GM19463 (cell line): ENCODE results near the gene GUCD1.
"Not testable (repeated sequence)": the region's sequence is repeated elsewhere in the genome, so short reads cannot be mapped to it uniquely, and the experiment has no call there.

ENCODE experiments used
- ATAC-seq: cut with Tn5 transposase; IDR thresholded peaks from one replicate; pipeline ENCODE4 v1.9.1; 2021; ENCODE audit warnings: mild to moderate bottlenecking, moderate library complexity; ENCODE audit not compliant: unreplicated experiment

The GUCD1 gene

DNA sequence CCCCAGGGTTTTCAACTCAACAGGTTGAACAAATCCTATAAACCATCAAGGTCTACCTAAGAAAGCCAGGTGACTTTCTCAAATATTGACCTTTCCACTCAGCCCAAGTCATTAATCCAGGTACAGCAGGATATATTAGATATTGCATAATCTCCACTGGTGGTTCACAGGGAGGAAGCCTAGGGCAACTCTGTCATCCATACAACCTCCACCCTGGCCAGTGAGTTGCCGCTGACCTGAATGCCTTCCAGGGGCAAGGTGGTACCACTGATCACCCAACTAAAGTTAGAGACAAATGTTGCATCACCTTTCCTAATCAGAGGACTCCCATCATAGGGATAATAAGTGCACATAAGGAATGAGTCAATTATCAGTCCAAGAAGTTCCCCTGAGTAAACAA, 22.9 kb downstream of the GUCD1 start:
- ATAC-seq: no peak

DNA sequence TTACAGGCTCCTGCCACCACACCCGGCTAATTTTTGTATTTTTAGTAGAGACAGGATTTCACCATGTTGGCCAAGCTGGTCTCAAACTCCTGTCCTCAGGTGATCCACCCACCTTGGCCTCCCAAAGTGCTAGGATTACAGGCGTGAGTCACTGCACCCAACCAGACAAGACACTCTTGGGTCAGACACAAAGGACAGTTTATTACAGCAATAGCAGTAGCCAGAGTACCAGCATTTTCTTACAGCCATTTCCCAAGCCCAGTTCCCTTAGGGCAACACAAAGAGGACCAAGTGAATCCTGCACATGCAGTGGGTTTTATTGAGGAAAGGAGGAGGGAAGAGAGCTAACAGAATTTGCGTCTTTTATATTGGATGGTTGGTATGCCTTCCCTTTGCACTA, 24.0 kb downstream of the GUCD1 start:
- not testable (repeated sequence) for ATAC-seq

DNA sequence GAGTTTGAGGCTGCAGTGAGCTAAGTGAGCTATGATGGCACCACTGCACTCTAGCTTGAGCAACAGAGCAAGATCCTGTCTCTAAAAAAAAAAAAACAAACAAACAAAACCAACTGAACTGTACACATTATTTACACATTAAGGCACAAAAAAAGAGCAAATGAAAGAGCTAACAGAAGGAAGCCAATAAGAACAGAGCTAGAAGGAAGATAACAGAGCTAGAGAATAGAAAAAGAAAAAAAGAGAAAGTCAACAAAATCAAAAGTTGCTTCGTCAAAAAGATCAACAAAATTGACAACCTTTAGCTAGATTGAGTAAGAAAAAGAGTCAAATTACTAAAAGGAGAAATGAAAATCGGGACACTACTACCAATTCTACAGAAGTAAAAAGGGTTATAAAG, 25.0 kb downstream of the GUCD1 start:
- no peak for ATAC-seq

DNA sequence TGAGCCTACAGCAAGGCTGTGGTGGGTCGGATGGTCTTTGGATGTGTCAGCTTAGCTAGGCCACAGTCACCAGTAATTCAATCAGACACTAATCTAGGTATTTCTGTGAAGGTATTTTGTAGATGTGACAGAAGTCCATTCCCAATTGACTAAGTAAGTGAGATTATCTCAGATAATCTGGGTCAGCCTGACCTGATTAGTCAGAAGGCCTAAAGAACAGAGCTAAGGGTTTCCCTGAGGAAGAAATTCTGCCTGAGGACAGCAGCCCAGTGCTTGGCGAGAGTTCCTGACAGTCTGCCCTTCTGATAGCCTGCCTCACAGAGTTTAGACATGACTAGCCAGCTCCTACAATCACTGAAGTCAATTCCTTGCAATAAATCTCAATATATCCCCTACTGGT, 28.7 kb downstream of the GUCD1 start:
- ATAC-seq: no peak

DNA sequence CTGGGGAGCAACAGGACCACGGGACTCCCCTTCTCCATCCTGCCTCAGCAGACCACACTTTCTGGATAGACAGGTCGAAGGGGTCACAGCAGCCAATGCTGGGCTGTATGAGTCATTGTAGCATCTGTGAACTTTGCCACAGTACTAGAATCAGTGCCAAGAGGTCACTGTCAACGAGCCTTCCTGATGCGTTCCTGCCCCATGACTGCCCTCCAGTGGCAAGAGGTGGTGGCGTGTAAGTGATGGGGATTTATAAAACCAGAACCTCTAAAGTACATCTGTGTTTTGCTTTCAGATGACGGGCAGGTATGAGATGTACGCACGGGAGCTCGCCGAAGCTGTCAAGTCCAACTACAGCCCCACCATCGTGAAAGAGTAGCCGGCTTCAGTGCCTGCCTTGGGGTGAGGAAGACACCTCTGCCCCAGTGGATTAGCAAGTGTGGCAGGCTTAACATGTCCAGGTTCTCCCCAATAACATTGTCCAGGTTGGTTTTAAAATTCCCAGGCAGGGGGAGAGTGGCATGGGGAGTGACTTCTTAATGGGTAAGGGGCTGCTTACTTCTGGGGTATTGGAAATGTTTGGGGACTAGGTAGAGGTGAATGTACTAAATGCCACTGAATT, 29.4 kb downstream of the GUCD1 start:
- ATAC-seq: peak; percentile 71

DNA sequence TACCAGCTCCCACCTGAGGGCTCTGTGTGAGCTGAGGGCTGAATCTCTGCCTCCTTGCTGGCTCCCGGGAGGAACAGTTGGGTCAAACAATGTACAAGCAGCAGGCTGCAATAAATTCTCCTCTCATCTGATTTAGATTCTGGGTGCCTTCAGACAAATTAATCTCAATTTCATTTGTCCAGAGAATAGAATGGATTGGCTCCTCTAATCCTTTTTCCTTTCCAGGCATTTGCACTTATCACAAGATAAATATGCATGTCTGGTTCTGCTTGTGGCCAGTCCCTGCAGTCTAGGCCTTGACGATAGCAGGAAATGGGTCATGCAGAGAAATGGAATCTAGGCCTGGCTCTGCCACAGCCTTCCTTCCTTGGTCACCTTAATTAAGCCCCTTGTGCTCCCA, 31.1 kb downstream of the GUCD1 start:
- ATAC-seq: no peak

DNA sequence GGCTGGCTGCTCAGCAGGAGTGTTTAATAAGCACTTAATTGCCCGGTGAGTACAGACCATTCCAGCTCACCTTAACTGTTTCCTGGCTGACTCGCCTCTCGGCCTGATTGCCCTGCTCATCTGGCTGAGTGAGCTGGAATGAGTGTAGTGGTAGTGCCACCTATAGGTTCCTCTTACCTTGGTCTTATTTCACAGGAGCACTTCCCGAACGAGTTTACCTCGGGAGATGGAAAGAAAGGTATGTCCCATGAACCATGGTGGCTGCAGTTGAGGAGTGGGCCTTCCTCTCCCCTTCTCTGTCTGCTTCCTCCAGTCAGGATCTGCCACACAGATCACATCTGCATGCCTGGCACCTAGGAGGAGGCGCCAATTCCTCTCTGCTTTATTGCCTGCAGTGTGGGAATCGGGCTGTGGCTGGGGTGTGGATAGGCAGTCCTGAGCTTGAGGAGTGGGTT, 33.1 kb downstream of the GUCD1 start:
- ATAC-seq: peak; percentile 48

DNA sequence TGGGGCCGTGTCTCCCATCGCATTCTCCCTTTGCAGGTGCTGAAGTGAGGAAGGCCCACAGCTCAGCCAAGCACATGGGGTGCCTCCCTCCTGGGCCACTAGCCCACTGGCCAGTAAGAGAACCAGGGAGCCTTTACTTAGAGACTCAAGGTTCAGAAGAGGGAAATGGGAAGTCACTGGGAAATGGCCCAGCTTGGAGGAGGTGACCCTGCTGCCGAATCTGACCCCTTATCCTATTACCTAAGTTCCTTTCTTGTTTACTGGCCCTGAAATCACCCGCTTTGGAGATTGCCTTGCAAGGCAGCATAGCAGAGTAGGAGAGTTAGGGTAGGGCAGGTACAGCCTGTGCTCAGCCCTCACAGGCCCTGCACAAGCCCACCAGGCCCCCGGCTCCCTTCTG, 35.4 kb downstream of the GUCD1 start:
- no peak for ATAC-seq

DNA sequence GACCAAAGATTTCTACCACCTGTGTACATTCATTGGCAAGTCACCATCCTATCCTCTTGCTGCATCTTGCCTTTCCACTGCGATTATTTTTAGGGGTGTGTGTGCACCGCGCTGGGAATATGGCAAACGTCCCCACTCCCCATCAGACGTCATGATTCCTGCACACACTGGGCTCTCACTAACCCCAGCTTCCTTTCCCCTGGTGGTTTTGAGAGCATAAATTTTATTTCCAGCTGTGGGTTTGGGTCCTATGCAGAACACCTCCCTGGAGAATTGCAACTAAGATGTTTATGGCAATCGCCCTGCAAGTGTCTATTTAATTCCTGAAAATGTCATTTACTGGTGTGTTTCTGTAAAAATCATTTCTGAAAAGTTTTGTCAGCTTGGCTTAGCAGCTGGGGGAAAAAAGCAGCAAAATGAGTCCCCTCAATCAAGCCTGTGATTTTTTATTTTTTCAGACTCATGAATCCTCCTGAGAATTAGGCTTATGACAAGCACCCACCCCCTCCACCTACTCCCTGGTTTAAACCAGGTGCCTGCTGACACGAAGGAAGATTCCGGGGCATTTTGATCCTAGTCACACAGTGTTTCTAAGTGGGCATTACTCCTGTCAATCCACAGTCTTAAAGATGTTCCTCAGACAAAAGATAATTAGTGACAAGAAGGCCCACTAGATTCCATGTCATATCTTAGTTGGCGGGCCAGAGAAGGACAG, 36.0 kb downstream of the GUCD1 start:
- no peak for ATAC-seq

DNA sequence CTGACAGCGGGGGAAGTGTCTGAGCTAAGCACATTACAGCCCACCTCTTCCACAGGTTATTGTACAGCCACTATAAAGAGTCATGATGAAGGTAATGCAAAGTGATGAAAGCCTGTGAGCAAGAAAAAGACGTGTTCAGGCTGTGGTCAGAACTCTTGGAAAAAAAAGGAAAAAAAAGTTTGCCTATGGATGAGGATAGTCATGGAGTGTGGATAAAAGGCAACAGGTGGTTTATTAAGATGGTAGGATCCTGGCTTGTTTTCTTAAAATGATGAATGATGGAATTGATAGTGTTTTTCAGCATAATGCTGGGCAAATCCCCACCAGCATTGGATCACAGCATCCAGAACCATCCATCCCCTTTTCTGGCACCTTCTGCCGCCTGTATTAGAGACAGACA, 36.7 kb downstream of the GUCD1 start:
- no peak for ATAC-seq

DNA sequence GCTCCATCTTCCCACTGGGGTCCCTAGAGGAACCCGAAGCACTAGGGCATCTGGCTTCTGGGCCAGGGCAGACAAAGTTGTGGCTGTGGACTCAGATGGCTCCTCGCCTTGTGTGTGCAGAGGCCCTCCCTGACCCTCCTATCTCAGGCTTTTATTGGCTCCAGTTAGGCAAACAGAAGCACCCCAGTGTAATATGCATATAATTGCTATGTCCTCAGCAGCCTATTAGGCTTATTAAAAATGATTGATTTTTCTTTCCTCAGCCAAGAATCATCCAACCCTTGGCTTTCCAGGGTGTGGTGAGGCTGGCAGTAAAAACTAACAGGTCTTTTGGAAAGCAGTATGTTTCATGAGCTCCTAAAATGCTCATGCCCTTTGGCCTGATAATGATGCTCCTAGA, 37.5 kb downstream of the GUCD1 start:
- no peak for ATAC-seq

DNA sequence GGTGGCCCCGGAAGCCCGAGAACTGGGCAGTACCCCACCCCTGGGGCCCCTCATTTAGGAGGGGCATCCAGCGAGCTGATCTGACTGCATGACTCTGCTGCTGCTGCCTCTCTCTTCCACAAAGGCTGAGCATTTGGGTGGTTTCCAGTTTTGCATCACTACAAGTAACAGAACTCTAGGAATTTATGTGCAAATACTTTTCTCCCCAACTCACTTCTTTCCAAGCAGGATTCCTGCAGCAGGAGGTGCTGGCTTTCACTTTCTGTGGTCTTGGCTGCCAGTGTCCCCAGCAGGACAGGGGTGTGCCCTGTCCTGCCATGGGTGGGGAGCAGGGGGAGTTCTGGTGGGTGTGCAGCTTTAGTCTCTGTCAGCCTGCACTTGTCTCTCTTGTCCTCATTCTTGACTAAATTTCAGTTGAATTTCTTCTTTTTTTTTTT, 38.6 kb downstream of the GUCD1 start:
- ATAC-seq: no peak

DNA sequence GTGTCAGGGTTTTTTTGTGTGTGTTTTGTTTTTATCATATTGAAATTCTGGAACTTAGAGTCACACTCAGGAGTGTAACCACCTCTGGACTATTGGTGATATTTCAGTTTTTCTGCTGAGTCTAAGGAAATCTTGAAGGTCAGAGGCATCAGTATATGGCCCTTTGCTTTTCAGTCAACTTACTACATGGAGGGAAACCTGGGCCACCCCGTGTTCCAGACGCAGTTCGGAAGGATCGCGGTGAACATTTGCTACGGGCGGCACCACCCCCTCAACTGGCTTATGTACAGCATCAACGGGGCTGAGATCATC, 40.0 kb downstream of the GUCD1 start:
- ATAC-seq: no peak

DNA sequence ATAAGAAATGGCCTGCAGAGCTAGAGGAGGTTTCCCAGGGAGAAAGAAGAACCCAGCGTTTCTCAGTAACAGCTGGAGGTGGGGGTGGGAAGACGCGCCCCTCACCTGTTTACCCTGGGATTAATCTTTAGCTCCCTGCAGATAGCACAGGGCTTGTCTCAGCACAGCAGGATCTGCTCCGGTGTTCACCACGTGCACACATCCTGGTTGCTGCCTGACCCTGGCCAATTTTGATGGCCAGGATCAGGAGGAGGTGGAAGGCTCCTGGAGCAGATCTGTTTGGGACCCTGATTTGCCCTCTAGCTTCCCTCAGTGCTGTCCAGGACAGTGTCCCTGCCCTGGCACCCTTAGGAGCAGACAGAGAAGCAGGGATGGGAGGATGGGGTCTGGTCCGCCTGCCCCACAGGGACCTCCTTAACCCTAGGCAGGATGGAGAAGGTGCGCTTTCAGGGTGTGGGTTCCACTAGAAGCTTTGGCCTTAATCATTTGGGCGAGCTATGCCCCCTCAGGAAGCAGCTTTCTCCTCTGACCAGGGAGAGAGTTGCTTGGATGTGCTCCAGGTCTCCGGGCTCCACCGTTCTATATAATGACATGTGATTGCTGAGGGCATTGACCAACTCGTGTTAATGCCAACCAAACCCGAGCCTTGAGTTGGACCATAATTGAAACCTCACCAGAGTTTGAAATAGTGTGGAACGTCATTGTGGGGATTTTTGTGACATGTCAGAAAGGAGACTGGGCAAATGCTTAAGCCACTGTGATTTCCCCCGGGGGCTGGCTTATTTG, 40.5 kb downstream of the GUCD1 start:
- no peak for ATAC-seq

DNA sequence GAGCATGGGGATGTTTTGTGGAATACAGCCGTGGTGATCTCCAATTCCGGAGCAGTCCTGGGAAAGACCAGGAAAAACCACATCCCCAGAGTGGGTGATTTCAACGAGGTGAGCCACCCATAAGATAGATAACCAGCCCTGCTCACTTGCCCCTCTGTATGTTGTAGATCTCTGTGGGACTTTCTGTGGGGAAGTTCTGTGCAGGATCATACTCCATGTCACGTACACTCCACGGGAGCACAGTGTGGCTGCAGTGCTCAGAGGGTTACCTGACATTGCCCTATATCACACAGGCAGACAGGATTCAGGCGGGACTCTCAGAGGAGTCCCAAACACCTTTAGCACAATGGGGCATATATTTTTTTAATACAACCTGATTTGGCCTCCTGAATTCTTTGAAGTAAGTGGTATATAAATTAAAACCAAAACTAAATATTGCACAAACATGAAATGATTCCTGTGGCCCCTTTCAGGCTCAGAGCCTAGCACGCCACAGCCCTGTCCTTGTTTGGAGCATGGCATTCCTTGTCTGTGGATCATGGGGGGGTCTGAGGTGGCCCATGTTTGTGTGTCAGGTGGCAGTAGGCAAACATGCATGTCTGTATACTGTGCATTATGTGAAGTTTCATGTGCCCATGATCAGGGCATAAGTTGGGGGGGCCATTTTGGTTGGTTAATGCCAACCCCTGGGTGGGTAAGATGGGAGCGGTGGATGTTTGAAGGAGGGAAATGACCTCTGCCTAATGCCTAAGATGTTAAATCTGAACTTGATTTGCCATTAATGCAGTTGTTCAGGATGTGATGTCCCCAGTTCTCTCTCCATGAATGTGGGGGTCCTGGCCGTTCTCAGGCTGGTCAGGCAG, 41.3 kb downstream of the GUCD1 start:
- ATAC-seq: no peak

DNA sequence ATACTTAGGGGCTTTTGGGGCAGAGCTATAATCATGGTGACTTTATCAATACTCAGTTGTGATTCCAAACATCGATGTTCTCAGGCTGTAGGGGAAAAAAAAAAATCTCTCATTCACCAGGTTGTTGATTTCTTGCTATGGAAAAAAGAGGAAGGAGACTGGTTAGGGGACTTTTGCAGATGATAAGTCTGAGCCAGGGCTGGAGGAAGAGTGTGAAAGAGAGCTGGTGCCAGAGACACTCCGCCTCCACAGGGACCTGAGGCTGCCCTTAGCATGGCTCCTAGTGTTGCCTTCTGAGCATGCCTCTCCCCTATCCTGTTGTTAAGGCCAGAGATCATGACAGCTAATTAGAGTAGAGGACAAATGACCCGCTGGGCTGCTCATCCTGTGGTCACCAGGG, 42.9 kb downstream of the GUCD1 start:
- ATAC-seq: no peak

DNA sequence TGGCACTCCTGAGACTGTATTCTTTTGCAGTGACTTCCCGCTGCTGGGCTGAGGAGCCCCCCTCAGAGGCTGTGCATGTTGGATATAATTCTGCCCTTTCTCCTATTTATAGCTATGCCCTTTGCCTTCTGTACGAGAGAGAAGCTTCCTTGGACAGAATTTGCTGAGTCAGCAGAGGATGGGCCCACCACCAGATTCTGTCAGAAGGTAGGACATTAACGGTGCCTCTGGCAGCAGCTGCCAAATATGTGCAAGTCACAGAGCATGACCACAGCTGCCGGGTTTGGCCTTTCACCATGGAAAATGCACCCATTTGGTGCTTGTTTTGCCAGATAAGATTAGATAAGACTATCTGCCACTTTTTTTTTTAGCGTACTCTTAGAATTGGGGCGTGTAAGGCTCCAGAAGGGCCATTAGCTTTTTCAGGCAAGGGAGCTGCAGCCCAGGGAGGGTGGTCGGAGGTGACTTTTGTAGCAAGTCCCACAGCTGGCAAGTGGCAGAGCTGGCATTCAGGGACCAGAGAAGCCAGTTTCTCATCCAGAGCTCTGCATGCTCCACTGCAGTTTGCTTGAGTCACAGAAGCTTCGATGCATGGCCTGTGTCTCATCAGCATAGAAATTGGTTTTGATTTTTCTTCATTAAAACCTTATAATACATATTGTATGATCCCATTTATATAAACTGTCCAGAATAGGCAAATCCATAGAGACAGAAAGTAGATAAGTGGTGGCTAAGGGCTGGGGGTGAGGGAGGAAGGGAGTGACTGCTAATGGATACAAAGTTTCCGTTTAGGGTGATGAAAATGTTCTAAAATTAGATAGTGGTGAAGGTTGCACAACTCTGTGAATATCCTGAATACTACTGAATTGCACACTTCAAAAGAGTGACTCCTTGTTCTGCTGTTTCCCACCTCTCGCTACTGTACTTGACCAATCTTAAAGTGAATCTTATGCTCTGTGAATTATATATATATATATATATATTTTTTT, 44.0 kb downstream of the GUCD1 start:
- no peak for ATAC-seq

DNA sequence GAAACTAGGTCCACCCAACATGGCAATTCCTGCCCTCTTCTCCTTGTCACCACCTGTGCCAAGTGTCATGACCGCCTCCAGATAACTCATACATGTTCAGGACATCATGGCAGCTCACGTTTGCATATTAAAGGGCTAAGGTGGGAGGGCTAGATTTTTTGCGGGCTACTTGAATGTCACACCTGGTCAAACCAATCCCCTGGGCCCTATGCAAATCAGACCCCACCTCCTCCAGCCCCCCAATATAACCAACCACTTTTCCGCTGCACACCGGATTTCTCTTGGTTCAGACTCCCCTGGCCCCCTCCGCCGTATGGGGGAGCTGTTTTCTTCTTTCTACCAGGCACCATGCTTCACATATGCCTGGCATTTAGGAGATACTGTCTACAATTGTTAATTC, 47.2 kb downstream of the GUCD1 start:
- ATAC-seq: no peak

DNA sequence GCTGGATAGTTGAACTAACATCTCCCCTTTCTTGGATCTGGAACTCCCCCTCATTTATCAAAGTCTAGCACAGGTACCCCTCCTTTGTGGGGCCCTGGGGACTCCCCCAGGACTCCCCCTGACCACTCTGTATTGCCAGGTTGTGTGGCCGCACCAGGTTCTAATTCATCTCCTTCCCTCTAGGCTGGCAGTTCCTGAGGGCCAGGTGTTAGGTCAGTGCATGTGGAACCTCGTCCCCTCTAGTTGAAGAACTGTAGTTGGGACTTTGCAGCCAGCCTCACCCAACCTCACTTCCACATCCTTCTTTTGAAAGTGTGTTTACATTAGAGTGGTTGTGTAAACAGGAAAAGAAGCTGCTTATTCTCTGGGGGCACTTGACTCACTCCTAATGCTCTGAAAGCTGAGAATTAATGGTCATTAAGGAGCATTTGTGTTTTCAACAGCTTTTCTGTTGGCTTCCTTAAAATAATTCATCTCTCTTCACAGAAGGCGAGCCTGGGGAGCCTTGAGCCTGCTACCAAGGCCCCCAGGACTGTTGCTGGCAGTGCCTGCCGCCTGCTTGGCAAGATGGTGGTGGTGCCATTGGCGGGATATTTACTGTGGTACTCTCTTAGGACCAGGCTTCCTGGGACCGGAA, 48.0 kb downstream of the GUCD1 start:
- ATAC-seq: no peak
